Heart left ventricle (tissue), 16 donors: ENCODE measurements around the gene PCGF1. TPM values are rescaled to one million over a fixed set of nuclear protein-coding genes. Genes with fewer than 3 reads are reported as not detected.
A peak's percentile ranks its signal among the peaks of the same experiment; 100 is the strongest.
"Not testable (repeated sequence)": the region's sequence is repeated elsewhere in the genome, so short reads cannot be mapped to it uniquely, and the experiment has no call there.

Source experiments
- ATAC-seq, 4 donors: fragments of 200-7000 bp; cut with Tn5 transposase; one replicate each; pipeline ENCODE4 v1.9.1; 2020 to 2022; ENCODE audit warnings: moderate library complexity in 4 of 4, mild to moderate bottlenecking in 3 of 4, moderate number of reproducible peaks in 1 of 4
- DNase-seq, 5 donors: peaks; one replicate each; pipeline ENCODE4 v3.0.0-alpha.2; 2020
- H3K27ac ChIP-seq, 12 donors: fragments of 200-600 bp; sonication (generic) in 4 of 12; one replicate each; pipeline versions ENCODE4 v1.5.0 to v1.8.0; 2016 to 2022; ENCODE audit warnings: mild to moderate bottlenecking in 2 of 12
- H3K27me3 ChIP-seq, 9 donors: fragments of 200-600 bp; sonication (generic) in 2 of 9; one replicate each; pipeline versions ENCODE4 v1.5.1 to v1.8.0; 2016 to 2022; ENCODE audit warnings: mild to moderate bottlenecking in 3 of 9
- H3K36me3 ChIP-seq, 9 donors: fragments of 200-600 bp; sonication (generic) in 2 of 9; one replicate each; pipeline versions ENCODE4 v1.5.0 to v1.8.0; 2018 to 2022; ENCODE audit warnings: mild to moderate bottlenecking in 2 of 9
- H3K4me1 ChIP-seq, 12 donors: fragments of 200-600 bp; sonication (generic) in 4 of 12; one replicate each; pipeline versions ENCODE4 v1.5.0 to v1.8.0; 2016 to 2022; ENCODE audit warnings: mild to moderate bottlenecking in 3 of 12
- H3K4me3 ChIP-seq, 12 donors: fragments of 200-600 bp; sonication (generic) in 4 of 12; one replicate each; pipeline versions ENCODE4 v1.5.0 to v1.8.0; 2017 to 2022; ENCODE audit warnings: mild to moderate bottlenecking in 9 of 12, moderate library complexity in 4 of 12
- H3K9me3 ChIP-seq, 12 donors: fragments of 200-600 bp; sonication (generic) in 4 of 12; one replicate each; pipeline versions ENCODE4 v1.5.0 to v1.8.0; 2016 to 2022; ENCODE audit warnings: mild to moderate bottlenecking in 1 of 12
- CTCF ChIP-seq, 12 donors: fragments of 200-600 bp; sonication (generic) in 4 of 12; IDR thresholded peaks; one replicate each; pipeline versions ENCODE4 v1.5.0 to v1.8.0; 2018 to 2022; ENCODE audit warnings: antibody characterized with exemption in 12 of 12, mild to moderate bottlenecking in 5 of 12
- POLR2A ChIP-seq, 2 donors: fragments of 450-650 bp; IDR thresholded peaks; one replicate each; pipeline ENCODE4 v1.6.1; 2017; ENCODE audit warnings: antibody characterized with exemption in 2 of 2, mild to moderate bottlenecking in 2 of 2, moderate library complexity in 2 of 2
- WGBS, 4 donors: extraction: QIAGEN DNeasy Blood & Tissue Kit in 2 of 4; methylation state at CpG; one replicate each; pipeline versions ENCODE4 v1.1.5 to v1.1.7; 2013 to 2018; 5-methylcytosine and 5-hydroxymethylcytosine counted together
- intact Hi-C, 10 donors: fragments of 100-400 bp; cut with DNase I; formaldehyde crosslinking; loops; one replicate each; pipeline versions ENCODE4 v1.11.1 to v1.14.2; 2022
- polyA plus RNA-seq, 2 donors: library from polyadenylated mRNA; stranded (reverse); fragments of 200-250 nt; gene quantifications; one replicate each; pipeline ENCODE4 v1.2.3, GENCODE V29; 2013
- total RNA-seq, 9 donors: library from RNA; depleted of rRNA in 2 of 9; stranded (reverse); fragments of >200 nt in 2 of 9; fragmentation: NEBNext Ultra II Directional in 3 of 9; extraction: Animal tissue kit (Norgen Biotek cat#: 25700) in 3 of 9; gene quantifications; one replicate each; pipeline versions ENCODE4 v1.1.0 to v1.2.4, GENCODE V29; 2016 to 2023
- donor health status: ischemic (EF 13 %, LVEDD 7.1; RV severe dilation, severe dysfunction).
- donor health status: healthy with polysubstance abuse.
- donor health status: DM: no; HTN: yes; CAD: no.
- donor health status: DM: no; HTN: no; CAD: no.
- donor health status: ischemic (EF 25% LVEDD 6.9; RV normal size, moderate dysfunction).
- donor health status: ischemic (EF 25% LVEDD 5.7; RV mildly dilated, moderate dysfunction).
- donor health status: healthy.
- donor health status: DM: yes; HTN: yes; CAD: no.
- donor health status: ischemic (EF 35%, LVEDD 5.7; RV mildly dilated, moderate dysfunction).
- donor health status: nonischemic (EF 11% LVEDD 7.7; RV severe dilation, severe dysfunction).
- donor health status: DM: yes; HTN: yes; CAD: no.
- donor health status: PGD.
- donor health status: ischemic (EF 29% LVEDD 5.4; RV normal size, mild dysfunction).
- donor health status: nonischemic (EF 23%, LVEDD 6.1; RV moderate dilation, normal function).

PCGF1 gene
- total and polyA plus RNA-seq, 11 donors: 10.6 to 24.9 (median 19.2) TPM

DNA sequence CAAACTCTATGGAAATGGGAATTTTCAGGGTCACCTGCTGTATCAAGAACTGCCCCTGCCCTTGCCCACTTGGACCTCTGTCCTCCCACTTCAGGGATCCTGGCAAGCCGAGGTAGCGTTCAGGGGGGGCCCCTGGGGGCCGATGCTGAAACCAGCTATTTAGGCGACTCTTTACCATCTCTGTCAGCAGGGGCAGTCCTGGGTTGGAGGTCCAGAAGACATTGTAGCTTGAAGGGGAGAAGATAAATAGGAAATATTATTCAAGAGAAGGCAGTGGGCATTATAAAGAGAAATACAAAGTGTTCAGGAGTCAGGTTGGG is 44.7 kb downstream of the PCGF1 start:
- WGBS, 4 donors: 78 to 88% (median 82%) methylated on average over 4 of the region's 4 CpGs
- Histone ChIP-seq H3K4me1 (peaks cover 5 to 32% (median 23%) of the 10 kb centered on the region in 12 donors), H3K27ac (no peak overlapping the region), H3K27me3 (no peaks in the 10 kb centered on the region), H3K36me3 (peaks cover 0 to 24% (median 22%) of the 10 kb centered on the region in 9 donors), H3K4me3 (no peak overlapping the region), H3K9me3 (no peaks in the 10 kb centered on the region)
- no peak for TF ChIP-seq CTCF (IDR thresholded peaks at IDR 0.05)
- ATAC-seq (no peak), DNase-seq (no peak)
- intact Hi-C loops: no loop called here

DNA sequence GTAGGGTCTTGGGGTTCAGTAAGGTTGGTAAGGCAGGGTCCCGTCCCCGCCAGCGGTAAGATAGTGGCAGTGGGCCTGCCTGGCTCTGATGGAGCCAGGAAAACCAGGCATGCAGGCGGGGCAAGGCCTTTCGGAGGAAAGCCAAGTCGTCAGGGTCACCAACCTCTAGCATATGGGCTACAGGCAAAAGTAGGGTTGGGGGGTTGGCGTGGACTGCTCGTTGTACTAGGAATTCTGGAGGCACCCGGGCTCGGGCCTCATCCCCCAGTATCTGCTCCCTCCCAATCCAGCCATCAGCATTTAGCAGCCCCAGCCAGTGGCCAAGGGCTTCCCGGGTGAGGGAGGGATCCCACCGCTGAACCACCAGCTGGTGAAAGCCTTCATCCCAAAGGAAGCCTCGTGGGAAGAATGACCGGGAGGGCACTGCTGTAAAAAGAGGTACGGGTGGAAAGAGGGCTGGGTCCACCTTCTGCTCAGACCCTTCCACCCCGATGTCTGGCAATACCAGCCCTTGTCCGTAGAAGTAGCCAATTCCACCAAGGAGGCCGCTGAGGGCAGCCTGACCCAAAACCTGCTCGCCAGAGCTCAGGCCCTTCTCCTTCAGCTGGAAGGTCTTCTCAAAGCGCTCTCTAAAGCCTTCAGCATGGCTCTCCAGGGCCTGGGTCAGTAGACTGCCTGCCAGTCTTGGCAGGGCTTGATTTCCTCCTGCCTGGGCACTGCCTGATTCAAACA is 45.3 kb downstream of the PCGF1 start:
- Histone ChIP-seq H3K36me3 (peaks cover 0 to 24% (median 22%) of the 10 kb centered on the region in 9 donors), H3K9me3 (no peaks in the 10 kb centered on the region), H3K27ac (no peak overlapping the region), H3K27me3 (no peaks in the 10 kb centered on the region), H3K4me1 (peaks cover 6 to 35% (median 23%) of the 10 kb centered on the region in 12 donors), H3K4me3 (no peak overlapping the region)
- intact Hi-C loops: no loop called here
- WGBS, 4 donors: 88 to 94% (median 91%) methylated on average over 15 to 20 of the region's 20 CpGs
- ATAC-seq (no peak), DNase-seq (no peak)
- TF ChIP-seq CTCF (IDR thresholded peaks at IDR 0.05): no peak
- no peak for TF ChIP-seq POLR2A (IDR thresholded peaks at IDR 0.05)

- ATAC-seq (no peak), DNase-seq (no peak)
- Histone ChIP-seq H3K27ac (no peak overlapping the region), H3K27me3 (no peaks in the 10 kb centered on the region), H3K36me3 (peaks cover 0 to 24% (median 22%) of the 10 kb centered on the region in 9 donors), H3K4me1 (peaks cover 7 to 43% (median 31%) of the 10 kb centered on the region in 12 donors), H3K4me3 (no peak overlapping the region), H3K9me3 (no peaks in the 10 kb centered on the region)
- intact Hi-C loops: no loop called here
- WGBS, 4 donors: 89 to 93% (median 91%) methylated on average over 19 to 27 of the region's 27 CpGs
- TF ChIP-seq POLR2A (IDR thresholded peaks at IDR 0.05): no peak
- no peak for TF ChIP-seq CTCF (IDR thresholded peaks at IDR 0.05)
Observed at GRCh38 chr2:74461187-74462053, 46.1 kb downstream of the PCGF1 start.

DNA sequence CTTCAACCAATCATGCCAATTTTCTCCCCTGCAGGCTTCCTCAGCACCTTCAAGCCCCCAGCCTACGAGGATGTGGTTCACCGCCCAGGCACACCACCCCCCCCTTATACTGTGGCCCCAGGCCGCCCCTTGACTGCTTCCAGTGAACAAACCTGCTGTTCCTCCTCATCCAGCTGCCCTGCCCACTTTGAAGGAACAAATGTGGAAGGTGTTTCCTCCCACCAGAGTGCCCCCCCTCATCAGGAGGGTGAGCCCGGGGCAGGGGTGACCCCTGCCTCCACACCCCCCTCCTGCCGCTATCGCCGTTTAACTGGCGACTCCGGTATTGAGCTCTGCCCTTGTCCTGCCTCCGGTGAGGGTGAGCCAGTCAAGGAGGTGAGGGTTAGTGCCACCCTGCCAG is 47.3 kb downstream of the PCGF1 start:
- H3K4me3 ChIP-seq, ATAC-seq, intact Hi-C loops, H3K9me3 ChIP-seq, DNase-seq, H3K27me3 ChIP-seq, H3K27ac ChIP-seq: not testable (repeated sequence)
- H3K4me1 ChIP-seq: peaks cover 11 to 46% (median 37%) of the 10 kb centered on the region in 12 donors
- peaks cover 0 to 27% (median 22%) of the 10 kb centered on the region in 9 donors for H3K36me3 ChIP-seq
- WGBS, 4 donors: 88 to 91% (median 89%) methylated on average over 10 of the region's 10 CpGs

DNA sequence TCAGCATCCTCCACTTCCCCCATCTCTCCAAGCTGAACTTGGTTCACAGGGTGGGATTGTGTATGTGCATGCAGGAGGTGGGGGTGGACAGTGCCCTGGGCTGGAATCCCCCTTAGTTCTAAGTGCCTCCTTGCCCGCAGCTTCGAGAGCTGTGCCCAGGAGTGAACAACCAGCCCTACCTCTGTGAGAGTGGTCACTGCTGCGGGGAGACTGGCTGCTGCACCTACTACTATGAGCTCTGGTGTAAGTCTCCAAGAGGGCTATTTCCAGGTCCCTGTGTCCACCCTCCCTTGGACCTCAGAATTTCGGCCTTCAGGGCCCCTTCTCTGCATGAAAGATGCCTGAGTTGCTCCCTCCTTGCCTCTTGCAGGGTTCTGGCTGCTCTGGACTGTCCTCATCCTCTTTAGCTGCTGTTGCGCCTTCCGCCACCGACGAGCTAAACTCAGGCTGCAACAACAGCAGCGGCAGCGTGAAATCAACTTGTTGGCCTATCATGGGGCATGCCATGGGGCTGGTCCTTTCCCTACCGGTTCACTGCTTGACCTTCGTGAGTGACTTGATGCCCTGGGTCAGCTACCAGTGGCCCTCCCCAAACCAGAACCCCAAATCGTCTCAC is 47.9 kb downstream of the PCGF1 start:
- Histone ChIP-seq H3K36me3 (peaks cover 0 to 27% (median 22%) of the 10 kb centered on the region in 9 donors), H3K4me1 (peaks cover 11 to 44% (median 37%) of the 10 kb centered on the region in 12 donors), H3K4me3 (peak overlapping the region in 5 of 12 donors; percentile 73 to 83 (median 80))
- H3K9me3 ChIP-seq, ATAC-seq, H3K27ac ChIP-seq, H3K27me3 ChIP-seq, DNase-seq: not testable (repeated sequence)
- intact Hi-C loops: loop anchor here in 1 of 10 donors (5.0 kb wide), 1 partner anchor 42 kb away; no protein-coding TSS in a partner anchor
- WGBS, 4 donors: 79 to 86% (median 85%) methylated on average over 13 of the region's 13 CpGs
